Calu3 (cell line): ENCODE measurements around the gene MCF2L. TPM values are rescaled to one million over a fixed set of nuclear protein-coding genes. Genes with fewer than 3 reads are reported as not detected.

Experiments
- BruUV-seq: library from RNA; stranded (reverse); fragments of 400-500 nt; replicated peaks from 2 replicates; lab custom pipeline; 2021; lab: Mats Ljungman, UMichigan
- CTCF ChIA-PET: fragments of 300-600 bp; sonication (Branson Sonifier 250); formaldehyde crosslinking; loops from one replicate; lab custom pipeline; 2022; ENCODE audit warnings: antibody characterized with exemption; lab: Charles Lee
- DNase-seq: peaks from one replicate; pipeline ENCODE4 v3.0.0; 2022
- H3K27ac Mint-ChIP-seq: one replicate; pipeline ENCODE4 v1.8.0; 2022; ENCODE audit warnings: mixed read lengths; ENCODE audit not compliant: unreplicated experiment
- H3K27me3 Mint-ChIP-seq: one replicate; pipeline ENCODE4 v1.8.0; 2022; ENCODE audit warnings: mixed read lengths; ENCODE audit not compliant: unreplicated experiment
- H3K36me3 Mint-ChIP-seq: one replicate; pipeline ENCODE4 v1.8.0; 2022; ENCODE audit warnings: mild to moderate bottlenecking, moderate library complexity, mixed read lengths; ENCODE audit not compliant: insufficient read depth, unreplicated experiment
- H3K4me1 Mint-ChIP-seq: one replicate; pipeline ENCODE4 v1.8.0; 2022; ENCODE audit warnings: mild to moderate bottlenecking, low read depth, mixed read lengths; ENCODE audit not compliant: unreplicated experiment
- H3K4me3 Mint-ChIP-seq: one replicate; pipeline ENCODE4 v1.8.0; 2022; ENCODE audit warnings: mild to moderate bottlenecking, low read depth, moderate library complexity, mixed read lengths; ENCODE audit not compliant: unreplicated experiment
- H3K9me3 Mint-ChIP-seq: one replicate; pipeline ENCODE4 v1.8.0; 2022; ENCODE audit warnings: low read depth, mixed read lengths; ENCODE audit not compliant: unreplicated experiment
- intact Hi-C: fragments of 100-400 bp; cut with micrococcal nuclease; formaldehyde crosslinking; loops from one replicate; pipeline ENCODE4 v1.10.0; 2022; ENCODE audit not compliant: unreplicated experiment
- total RNA-seq: library from RNA; stranded (reverse); gene quantifications from 2 replicates; pipeline ENCODE4 v1.2.3, GENCODE V29; 2022
- TF ChIP-seq, protein P1 (sequence below): fragments of 200-600 bp; IDR thresholded peaks from one replicate; pipeline ENCODE4 v1.8.0; 2022; ENCODE audit warnings: antibody characterized with exemption; ENCODE audit not compliant: unreplicated experiment

MCF2L gene
- total RNA-seq, 1 experiment from 2014 or later = 12.9 TPM

GRCh38 chr13:113064534-113065405 lies 95.8 kb downstream of the MCF2L start:
- DNase-seq = peak; percentile 1
- H3K27me3 Mint-ChIP-seq = no peaks in the 10 kb centered on the region
- CTCF ChIA-PET = interaction anchor here (0.6 kb wide), 1 partner anchor 1556 kb away, joined by 3 read pairs; no protein-coding TSS in a partner anchor
- H3K9me3 Mint-ChIP-seq = no peaks in the 10 kb centered on the region
- TF ChIP-seq, protein P1, sequence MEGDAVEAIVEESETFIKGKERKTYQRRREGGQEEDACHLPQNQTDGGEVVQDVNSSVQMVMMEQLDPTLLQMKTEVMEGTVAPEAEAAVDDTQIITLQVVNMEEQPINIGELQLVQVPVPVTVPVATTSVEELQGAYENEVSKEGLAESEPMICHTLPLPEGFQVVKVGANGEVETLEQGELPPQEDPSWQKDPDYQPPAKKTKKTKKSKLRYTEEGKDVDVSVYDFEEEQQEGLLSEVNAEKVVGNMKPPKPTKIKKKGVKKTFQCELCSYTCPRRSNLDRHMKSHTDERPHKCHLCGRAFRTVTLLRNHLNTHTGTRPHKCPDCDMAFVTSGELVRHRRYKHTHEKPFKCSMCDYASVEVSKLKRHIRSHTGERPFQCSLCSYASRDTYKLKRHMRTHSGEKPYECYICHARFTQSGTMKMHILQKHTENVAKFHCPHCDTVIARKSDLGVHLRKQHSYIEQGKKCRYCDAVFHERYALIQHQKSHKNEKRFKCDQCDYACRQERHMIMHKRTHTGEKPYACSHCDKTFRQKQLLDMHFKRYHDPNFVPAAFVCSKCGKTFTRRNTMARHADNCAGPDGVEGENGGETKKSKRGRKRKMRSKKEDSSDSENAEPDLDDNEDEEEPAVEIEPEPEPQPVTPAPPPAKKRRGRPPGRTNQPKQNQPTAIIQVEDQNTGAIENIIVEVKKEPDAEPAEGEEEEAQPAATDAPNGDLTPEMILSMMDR = no peak
- H3K27ac Mint-ChIP-seq = no peak overlapping the region
- no TSS peak for BruUV-seq
- H3K4me1 Mint-ChIP-seq = no peaks in the 10 kb centered on the region
- intact Hi-C loops = no loop called here
- H3K4me3 Mint-ChIP-seq = no peak overlapping the region
- H3K36me3 Mint-ChIP-seq = no peaks in the 10 kb centered on the region

- no peak for DNase-seq
- intact Hi-C loops = no loop called here
- H3K9me3 Mint-ChIP-seq = no peaks in the 10 kb centered on the region
- H3K36me3 Mint-ChIP-seq = no peaks in the 10 kb centered on the region
- no peaks in the 10 kb centered on the region for H3K27me3 Mint-ChIP-seq
- BruUV-seq = no TSS peak
- H3K4me1 Mint-ChIP-seq = no peaks in the 10 kb centered on the region
- CTCF ChIA-PET = no interaction called here
- H3K4me3 Mint-ChIP-seq = no peak overlapping the region
- no peak overlapping the region for H3K27ac Mint-ChIP-seq
- TF ChIP-seq, protein P1 = no peak
Measured at GRCh38 chr13:113065406-113066141, 96.6 kb downstream of the MCF2L start.

DNA sequence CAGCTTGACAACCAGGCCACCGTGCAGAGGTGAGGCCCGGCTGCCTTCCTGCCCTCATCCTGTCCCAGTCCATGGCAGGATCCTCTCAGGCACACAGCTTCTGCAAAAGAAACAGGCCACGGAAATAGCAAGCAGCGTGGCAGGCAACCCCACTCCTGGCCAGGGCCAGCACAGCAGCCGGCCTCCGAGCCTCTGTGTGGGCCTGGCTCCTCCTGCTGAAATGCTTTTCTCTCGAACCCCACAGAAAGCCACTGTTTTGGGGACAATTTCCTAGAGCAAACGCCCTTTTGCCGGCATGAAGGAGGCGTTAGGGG lies 97.1 kb downstream of the MCF2L start:
- TF ChIP-seq, protein P1 = no peak
- Mint-ChIP-seq H3K27ac (no peak overlapping the region), H3K9me3 (no peaks in the 10 kb centered on the region), H3K4me3 (no peak overlapping the region), H3K27me3 (no peaks in the 10 kb centered on the region), H3K4me1 (no peaks in the 10 kb centered on the region), H3K36me3 (no peaks in the 10 kb centered on the region)
- DNase-seq = no peak
- BruUV-seq = no TSS peak
- CTCF ChIA-PET = no interaction called here
- intact Hi-C loops = no loop called here

GRCh38 chr13:113066746-113067145 lies 97.7 kb downstream of the MCF2L start:
- CTCF ChIA-PET = no interaction called here
- BruUV-seq = no TSS peak
- H3K36me3 Mint-ChIP-seq = no peaks in the 10 kb centered on the region
- intact Hi-C loops = no loop called here
- no peak overlapping the region for H3K4me3 Mint-ChIP-seq
- TF ChIP-seq, protein P1 = no peak
- H3K27ac Mint-ChIP-seq = no peak overlapping the region
- no peaks in the 10 kb centered on the region for H3K4me1 Mint-ChIP-seq
- H3K9me3 Mint-ChIP-seq = no peaks in the 10 kb centered on the region
- DNase-seq = no peak
- no peaks in the 10 kb centered on the region for H3K27me3 Mint-ChIP-seq
